GM18520 (cell line): ENCODE data around the gene NPAT.

ENCODE experiments used
- ATAC-seq: cut with Tn5 transposase; IDR thresholded peaks from one replicate; pipeline ENCODE4 v1.9.1; 2021; ENCODE audit not compliant: unreplicated experiment

Gene NPAT

DNA sequence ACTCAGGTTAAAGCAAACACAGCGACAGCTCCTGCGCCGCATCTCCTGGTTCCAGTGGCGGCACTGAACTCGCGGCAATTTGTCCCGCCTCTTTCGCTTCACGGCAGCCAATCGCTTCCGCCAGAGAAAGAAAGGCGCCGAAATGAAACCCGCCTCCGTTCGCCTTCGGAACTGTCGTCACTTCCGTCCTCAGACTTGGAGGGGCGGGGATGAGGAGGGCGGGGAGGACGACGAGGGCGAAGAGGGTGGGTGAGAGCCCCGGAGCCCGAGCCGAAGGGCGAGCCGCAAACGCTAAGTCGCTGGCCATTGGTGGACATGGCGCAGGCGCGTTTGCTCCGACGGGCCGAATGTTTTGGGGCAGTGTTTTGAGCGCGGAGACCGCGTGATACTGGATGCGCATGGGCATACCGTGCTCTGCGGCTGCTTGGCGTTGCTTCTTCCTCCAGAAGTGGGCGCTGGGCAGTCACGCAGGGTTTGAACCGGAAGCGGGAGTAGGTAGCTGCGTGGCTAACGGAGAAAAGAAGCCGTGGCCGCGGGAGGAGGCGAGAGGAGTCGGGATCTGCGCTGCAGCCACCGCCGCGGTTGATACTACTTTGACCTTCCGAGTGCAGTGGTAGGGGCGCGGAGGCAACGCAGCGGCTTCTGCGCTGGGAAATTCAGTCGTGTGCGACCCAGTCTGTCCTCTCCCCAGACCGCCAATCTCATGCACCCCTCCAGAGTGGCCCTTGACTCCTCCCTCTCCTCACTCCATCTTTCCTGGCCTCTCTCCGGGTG is at the start of gene NPAT, which contains the start of gene ATM:
Gene NPAT, minus strand, starts transcription at position 65 of the 774 bp plus-strand sequence. CDS start 102 bp downstream, outside the sequence.
Gene ATM, plus strand, starts transcription at position 494 of the 774 bp plus-strand sequence. CDS start 4,558 bp downstream, outside the sequence.
- peak; percentile 75 for ATAC-seq

DNA sequence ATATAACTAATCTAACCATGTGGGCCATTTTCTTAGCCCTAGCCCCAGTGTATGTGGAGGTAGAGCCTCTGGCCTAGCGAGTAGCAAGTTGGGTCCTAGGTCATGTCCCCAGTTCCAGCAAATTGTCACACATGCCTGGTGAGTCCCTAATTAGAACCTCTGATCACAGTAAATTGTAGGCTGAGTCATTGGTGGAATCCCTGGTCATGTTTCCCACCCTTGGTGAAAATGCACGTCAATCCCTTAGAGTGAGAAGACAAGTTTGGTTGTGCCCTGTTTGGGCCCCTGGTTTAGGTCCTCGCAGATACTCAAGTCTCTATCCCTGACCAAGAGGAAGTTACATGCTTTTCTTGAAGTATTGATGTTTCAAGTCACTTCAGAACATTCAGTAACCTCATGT is 47.1 kb upstream of the NPAT start:
- ATAC-seq, result no peak

DNA sequence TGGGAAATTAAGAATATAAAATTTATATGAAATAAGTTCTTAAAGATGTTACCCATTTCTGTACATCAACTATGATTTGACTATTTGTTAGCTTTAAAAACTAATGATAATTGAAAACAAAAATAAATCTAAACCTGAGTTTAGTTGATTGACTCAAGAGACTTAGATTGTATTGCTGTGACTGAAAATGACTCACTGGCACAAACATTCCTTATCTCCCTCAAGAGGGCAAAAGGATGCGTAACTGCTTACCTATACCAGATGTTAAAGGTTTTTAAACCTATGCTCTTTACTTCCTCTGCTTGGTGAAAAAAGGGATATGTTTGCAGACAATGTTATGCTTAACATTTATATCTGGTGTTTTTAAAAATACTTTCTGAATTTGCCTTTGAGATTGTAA is 30.7 kb upstream of the NPAT start:
- no peak for ATAC-seq

DNA sequence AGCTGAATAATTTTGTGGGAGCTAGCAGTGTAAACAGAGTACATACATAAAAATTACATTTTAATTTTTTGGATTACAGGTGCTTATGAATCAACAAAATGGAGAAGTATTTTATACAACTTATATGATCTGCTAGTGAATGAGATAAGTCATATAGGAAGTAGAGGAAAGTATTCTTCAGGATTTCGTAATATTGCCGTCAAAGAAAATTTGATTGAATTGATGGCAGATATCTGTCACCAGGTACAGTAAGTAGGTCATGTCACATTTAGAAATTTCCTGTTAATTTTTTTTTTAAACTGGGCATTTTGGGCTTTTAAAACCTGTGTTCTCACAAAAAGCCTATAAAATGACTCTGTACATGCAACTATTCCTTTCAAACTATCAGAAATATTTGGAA is 24.4 kb upstream of the NPAT start:
- no peak for ATAC-seq

DNA sequence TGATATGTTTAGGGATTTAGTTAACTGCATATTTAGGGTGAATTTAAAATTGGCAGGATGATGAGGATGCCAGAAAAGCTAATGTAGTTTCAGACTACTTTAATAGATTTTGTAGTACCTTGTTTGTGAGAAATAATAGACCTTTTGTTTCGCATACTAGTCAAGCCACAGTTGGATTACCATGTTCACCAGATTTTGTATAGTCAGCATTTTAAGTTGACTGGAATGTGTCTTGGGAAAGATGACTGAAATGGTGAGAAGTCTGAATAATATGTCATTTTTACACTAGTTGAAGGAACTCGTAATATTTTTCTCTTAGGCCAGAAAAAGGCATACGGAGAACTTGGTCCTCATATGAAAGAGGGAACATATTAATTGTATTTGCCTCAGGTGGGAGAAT is 23.9 kb upstream of the NPAT start:
- ATAC-seq, result no peak

DNA sequence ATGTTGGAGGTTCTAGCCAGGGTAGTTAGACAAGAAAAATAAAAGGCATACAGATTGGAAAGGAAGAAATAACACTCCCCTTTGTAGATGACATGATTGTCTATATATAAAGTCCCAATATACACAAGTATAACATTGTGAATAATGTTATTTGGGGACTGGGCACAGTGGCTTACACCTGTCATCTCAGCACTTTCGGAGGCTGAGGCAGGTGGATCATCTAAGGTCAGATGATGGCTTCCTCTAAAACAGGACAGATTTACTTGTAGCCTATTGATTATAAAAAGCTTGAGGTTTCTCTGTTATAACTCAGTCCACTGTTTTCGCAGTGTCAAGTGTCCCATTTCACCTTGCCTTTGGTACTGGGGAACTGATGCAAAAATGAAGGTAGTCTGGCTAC is 20.0 kb upstream of the NPAT start:
- ATAC-seq, result no peak

DNA sequence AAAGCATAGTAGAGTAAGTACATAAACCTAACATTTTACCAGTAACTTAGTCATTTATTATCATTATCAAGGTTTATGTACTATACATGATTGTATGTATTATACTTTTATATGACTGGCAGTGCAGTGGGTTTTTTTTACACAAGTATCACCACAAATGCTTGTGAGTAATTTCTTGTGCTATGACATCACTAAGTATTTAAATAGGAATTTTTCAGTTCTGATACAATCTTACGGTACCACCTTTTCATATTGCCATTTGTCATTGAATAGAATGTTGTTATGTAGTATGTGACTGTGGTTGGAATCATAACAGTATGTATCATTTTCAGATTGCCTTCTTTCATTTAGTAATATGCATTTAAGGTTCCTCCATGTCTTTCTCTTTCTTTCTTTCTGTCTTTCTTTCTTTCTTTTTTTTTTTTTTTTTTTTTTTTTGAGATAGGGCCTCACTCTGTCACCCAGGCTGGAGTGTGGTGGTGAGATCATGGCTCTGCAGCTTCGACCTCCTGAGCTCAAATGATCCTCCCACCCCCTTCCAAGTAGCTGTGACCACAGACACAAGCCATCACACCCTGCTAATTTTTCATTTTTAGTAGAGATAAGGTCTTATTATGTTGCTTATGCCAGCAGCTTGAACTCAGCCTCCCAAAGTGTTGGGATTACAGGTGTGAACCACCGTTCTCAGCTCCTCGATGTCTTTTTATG is 19.0 kb upstream of the NPAT start:
- ATAC-seq, result no peak

DNA sequence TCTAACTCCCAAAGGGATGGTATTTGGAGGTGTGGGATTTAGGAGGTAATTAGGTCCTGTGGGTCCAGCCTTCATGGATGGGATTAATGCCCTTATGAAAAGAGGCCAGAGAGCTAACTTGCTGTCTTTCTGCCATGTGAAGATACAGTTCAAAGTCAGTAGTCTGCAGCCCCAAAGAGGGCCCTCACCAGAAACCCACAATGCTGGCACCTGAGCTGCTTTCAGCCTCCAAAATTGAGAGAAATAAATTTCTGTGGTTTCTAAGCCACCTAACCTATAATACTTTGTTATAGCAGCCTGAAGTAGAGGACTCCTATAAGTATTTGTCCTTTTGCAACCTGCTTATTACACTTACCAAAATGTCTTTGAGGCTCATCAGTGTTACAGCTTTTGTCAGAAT is 16.6 kb upstream of the NPAT start:
- no peak for ATAC-seq

DNA sequence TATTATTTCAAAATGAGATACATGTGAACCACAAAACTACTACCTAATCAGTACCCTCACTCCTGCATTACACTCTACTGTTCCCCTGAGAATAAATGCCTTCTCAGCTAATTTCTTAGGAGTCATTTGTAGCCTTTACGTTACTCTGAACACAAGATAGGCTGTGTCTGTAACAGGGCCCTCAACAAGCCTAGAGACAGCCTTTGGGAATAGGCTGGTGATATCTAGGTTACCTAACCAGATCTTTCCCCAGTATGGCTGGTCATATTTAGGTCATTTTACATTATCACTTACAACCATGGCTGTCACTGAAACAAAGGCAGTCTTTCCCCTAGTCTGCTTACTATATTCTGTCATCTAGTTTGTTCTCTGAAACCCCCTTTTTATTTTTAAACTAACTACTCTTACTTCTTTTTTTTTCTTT is 14.6 kb upstream of the NPAT start:
- peak; percentile 36 for ATAC-seq

DNA sequence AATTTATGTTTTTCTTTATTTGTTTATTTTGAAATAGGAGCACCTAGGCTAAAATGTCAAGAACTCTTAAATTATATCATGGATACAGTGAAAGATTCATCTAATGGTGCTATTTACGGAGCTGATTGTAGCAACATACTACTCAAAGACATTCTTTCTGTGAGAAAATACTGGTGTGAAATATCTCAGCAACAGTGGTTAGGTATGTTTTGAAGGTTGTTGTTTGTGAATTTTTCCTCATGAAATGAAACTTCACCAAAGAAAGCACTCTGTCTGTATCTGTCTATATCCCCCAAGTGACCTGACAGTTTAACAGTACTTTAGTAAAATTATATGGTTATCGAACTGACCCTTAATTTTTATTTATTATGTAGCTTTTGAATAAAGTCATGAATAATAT is 13.2 kb upstream of the NPAT start:
- ATAC-seq, result no peak

DNA sequence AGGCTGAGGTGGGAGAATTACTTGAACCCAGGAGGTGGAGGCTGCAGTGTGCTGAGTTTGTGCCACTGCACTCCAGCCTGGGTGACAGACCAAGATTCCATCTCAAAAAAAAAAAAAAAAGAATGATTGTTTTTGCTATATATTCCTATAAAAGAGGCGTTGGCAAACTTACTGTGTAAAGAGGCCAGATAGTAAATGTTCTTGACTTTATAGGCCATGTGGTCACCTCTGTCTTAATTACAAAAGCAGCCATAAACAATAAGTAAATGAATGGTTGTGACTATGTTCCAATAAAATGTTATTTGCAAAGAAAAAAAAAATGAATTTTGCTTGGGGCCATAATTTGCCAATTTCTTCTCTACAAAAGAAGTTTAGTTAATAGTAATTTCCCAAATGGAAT is 12.8 kb upstream of the NPAT start:
- ATAC-seq, result no peak

DNA sequence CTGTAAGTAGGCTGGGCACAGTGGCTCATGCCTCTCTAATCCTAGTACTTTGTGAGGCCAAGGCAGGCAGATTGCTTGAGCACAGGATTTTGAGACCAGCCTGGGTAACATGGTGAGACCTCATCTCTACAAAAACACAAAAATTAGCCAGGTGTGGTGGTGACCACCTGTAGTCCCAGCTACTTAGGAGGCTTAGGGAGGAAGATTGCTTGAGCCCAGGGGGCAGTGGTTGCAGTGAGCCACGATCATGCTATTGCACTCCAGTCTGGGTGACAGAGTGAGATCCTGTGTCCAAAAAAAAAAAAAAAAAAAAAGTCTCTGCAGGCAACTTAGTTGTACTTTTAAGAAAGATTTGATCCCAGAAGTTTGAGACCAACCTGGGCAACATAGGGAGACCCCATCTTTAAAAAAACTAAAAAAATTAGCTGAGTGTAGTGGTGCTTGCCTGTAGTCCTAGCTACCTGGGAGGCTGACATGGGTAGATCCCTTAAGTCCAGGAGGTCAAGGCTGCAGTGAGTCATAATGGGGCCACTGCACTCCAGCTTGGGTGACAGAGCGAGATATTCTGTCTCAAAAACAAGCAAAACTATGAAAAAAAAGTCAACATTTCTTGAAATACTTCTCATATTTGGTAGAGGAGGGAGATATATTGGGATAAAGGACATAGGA is 11.0 kb upstream of the NPAT start:
- ATAC-seq, result no peak

DNA sequence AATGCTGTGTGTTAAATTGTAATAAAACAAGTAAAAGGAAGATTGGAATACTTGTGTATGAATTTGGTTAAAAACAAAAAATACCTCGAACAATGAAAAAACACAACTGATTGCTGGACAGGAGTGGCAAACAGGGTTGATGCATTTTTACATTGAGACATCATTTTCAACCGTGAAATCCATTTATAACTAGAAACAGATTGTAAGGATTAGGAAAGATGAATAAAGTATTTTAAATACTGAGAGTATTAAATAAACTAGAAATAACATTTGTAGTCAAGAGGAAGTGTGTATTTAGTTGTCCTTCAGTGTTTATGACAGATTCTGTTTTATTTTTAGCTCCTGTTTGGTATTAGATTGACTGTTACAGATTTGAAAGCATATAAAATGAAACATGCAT is 5.8 kb upstream of the NPAT start:
- ATAC-seq, result no peak

DNA sequence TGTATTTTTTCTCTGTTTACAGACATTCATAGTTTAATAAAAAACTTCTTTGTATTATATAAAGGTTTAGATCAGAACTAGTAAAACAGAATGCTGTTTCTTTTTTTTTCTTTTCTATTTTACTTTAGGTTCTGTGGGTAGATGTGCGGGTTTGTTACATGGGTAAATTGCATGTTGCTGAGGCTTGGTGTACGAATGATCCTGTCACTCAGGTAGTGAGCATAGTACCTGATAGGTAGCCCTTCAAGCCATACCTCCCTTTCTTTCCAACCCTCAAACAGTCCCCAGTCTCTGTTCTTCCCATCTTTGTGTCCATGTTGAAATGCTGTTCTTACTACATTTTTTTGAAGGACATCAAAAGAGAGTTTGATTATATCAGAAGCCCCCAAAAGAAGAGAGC is 3.6 kb upstream of the NPAT start:
- no peak for ATAC-seq

DNA sequence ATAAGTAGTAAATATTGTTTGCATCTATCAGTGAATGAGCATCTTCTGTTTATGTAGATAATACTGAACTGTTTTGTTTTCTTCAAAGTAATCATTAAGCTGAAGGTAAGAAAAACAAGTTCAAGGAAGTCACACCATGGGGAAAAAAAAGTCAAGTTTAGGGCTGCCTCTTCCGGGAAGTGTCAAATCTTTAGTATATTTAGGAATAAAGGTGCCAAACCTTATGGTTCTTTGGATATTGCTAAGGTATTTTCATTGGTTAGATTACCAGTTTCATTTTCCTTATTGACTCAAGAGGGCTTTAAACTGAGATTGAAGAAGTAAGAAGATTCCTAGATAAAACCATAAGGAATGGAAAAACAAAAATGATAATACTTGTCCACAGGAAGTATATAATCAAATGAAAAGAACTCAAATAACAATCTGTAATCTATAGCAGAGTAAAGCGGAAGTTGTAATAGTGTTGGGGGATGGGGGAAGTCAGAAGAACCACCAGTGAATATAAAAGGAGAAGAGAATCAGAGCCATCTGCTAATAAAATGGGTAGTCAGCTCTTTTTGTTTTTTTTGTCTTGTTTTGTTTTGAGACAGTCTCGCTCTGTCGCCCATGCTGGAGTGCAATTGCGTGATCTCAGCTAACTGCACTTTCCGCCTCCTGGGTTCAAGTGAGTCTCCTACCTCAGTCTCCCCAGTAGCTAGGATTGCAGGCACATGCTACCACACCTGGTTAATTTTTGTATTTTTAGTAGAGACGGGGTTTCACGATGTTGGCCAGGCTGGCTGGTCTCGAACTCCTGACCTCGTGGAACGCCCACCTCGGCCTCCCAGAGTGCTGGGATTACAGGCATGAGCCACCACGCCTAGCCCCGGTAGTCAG is 2.7 kb upstream of the NPAT start:
- ATAC-seq, result no peak

DNA sequence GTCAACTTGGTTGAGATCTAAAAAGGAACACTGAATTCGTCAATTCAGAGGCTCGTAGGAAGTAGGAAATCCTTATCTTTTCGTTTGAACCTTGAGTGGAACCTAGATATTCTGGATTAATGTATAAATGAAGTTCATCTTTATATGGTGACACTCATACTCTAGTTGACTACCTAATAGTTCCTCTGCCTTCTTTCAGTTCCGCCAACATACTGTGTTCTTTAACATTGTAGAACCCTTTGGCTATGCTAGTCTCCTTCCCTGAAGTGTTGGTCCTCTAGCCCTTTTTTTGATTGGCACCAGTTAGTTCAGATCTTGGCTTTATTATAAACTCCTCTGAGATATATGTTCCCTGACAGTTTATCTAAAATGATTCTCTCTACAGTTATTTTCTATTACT is 1.9 kb upstream of the NPAT start:
- no peak for ATAC-seq

DNA sequence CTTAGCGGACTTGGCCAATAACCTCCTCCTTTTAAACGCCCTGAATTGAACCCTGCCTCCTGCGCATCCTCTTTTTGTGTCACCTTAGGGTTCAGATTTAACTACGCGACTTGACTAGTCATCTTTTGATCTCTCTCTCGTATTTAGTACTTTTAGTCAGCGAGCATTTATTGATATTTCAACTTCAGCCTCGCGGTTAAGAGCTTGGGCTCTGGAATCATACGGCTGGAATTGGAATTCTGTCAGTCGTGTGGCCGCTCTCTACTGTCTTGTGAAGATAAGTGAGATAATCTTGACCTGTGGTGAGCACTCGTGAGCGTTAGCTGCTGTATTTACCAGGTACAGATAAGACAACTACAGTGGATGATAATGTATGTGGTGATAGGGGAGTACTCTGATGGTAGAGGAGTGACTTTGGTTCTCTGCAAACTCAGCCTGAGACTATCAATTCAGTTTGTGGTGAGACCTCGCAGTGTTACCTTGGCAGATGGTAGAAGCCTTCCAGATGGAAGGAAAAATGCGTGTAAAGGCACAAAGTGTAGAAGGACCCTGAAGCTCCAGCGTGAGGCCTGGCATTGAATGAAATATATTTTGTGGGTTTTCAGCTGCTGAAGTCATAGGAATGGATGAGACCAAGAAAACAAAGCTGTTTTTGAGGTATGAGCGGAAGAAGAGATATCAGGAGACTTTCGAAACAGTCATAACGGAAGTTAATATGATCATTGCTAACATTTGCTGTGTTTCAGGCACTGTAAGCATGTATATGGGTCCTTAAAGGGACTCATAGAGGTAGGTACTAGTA is 1.1 kb upstream of the NPAT start:
- ATAC-seq, result peak; percentile 22

DNA sequence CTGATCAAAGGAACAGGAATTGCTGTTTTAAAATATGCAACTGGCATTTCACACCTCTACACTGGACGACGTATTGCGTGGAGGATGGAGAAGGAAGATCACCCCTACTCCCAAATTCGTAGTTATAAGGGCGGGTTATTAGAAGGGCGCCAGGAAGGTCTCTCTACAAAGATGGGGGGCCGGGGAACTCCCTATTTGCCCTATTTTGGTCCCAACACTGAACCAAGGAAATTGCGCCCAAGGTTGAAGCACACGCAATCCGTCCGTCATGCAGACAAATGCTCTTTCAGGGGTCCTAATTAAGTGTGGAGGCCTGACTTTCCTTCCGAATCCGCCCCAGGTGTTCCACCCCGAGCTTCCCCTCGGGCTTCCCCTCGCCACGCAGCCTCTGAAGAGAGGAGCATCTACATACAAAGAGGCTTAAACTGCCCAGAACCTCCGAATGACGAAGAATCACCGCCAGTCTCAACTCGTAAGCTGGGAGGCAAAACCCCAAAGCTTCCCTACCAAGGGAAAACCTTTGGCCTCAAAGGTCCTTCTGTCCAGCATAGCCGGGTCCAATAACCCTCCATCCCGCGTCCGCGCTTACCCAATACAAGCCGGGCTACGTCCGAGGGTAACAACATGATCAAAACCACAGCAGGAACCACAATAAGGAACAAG is 396 bp downstream of the NPAT start:
- no peak for ATAC-seq

DNA sequence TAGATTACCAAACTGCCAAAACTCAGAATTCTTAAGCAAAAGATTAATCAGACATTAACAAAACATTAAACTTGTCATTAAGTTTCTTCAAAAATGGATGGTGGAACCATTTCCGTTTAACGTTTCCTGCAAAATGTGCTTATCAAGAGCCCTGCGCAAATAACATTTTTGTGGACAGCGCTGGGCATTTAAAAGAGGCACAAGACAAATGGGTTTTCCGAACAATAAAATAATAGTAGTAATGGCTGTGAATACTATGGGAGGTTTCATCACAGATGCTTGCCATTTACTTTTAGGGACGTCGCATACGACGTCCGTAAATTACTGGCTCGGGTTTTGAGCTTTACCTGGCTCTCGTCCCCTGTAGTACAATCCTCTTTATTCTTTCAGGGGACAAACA is 1.1 kb downstream of the NPAT start:
- ATAC-seq, result no peak
